KMS-11 (cell line): ENCODE data around the gene CORO1C.

Source experiments
- H2AFZ ChIP-seq: fragments of 200-600 bp; sonication (generic); 2 replicates; pipeline ENCODE4 v1.6.1; 2016; ENCODE audit warnings: antibody characterized with exemption, mixed run types, low read depth
- H3K27ac ChIP-seq: fragments of 200-600 bp; sonication (generic); 2 replicates; pipeline ENCODE4 v1.6.1; 2016; ENCODE audit warnings: mild to moderate bottlenecking, mixed run types
- H3K27me3 ChIP-seq: fragments of 200-600 bp; sonication (generic); 2 replicates; pipeline ENCODE4 v1.6.1; 2017; ENCODE audit warnings: mild to moderate bottlenecking, low read depth, mixed run types, moderate library complexity; ENCODE audit not compliant: insufficient read depth
- H3K36me3 ChIP-seq: fragments of 200-600 bp; sonication (generic); 2 replicates; pipeline ENCODE4 v1.6.1; 2017; ENCODE audit warnings: mild to moderate bottlenecking, mixed run types; ENCODE audit not compliant: insufficient read depth
- H3K4me1 ChIP-seq: fragments of 200-600 bp; sonication (generic); 2 replicates; pipeline ENCODE4 v1.6.1; 2016; ENCODE audit warnings: mild to moderate bottlenecking, low read depth, mixed run types; ENCODE audit not compliant: poor library complexity, severe bottlenecking
- H3K4me2 ChIP-seq: fragments of 200-600 bp; sonication (generic); 2 replicates; pipeline ENCODE4 v1.7.0; 2016; ENCODE audit warnings: mild to moderate bottlenecking, mixed run types
- H3K4me3 ChIP-seq: fragments of 200-600 bp; sonication (generic); IDR thresholded peaks from 2 replicates; pipeline ENCODE4 v1.6.1; 2017; ENCODE audit warnings: low read depth, low read length, mixed read lengths; ENCODE audit not compliant: insufficient read depth
- H3K79me2 ChIP-seq: fragments of 200-600 bp; sonication (generic); 2 replicates; pipeline ENCODE4 v1.6.1; 2016; ENCODE audit warnings: low read depth, mixed run types; ENCODE audit not compliant: insufficient read depth
- H3K9ac ChIP-seq: fragments of 200-600 bp; sonication (generic); 2 replicates; pipeline ENCODE4 v1.6.1; 2016; ENCODE audit warnings: mild to moderate bottlenecking, mixed run types
- H4K20me1 ChIP-seq: fragments of 200-600 bp; sonication (generic); 2 replicates; pipeline ENCODE4 v1.6.1; 2016; ENCODE audit warnings: mild to moderate bottlenecking, mixed run types; ENCODE audit not compliant: insufficient read depth
- CTCF ChIP-seq: fragments of 200-600 bp; sonication (generic); conservative IDR thresholded peaks from 2 replicates; pipeline ENCODE4 v1.6.1; 2017; ENCODE audit warnings: low read depth, mild to moderate bottlenecking, antibody characterized with exemption, low read length, moderate library complexity, mixed read lengths

CORO1C gene

GRCh38 chr12:108731105-108731865 is at the start of gene CORO1C:
Gene CORO1C, minus strand, starts transcription at chr12:108731518. Its CDS starts 30,200 bp downstream, at chr12:108701318.
- H3K4me2 ChIP-seq = peak within 1 kb of the TSS; percentile 97
- H3K79me2 ChIP-seq = peaks cover 49% of the 10 kb centered on the region
- peaks cover 36% of the 10 kb centered on the region for H3K4me1 ChIP-seq
- H3K36me3 ChIP-seq = no peaks in the 10 kb centered on the region
- H3K27ac ChIP-seq = peak within 1 kb of the TSS; percentile 82
- peak; percentile 55 for TF ChIP-seq CTCF
- H3K9ac ChIP-seq = peak within 1 kb of the TSS; percentile 87
- no peak within 1 kb of the TSS for H3K4me3 ChIP-seq
- H2AFZ ChIP-seq = peak within 1 kb of the TSS; percentile 54; the same call in 1 of the 2 replicates
- H4K20me1 ChIP-seq = no peaks in the 10 kb centered on the region
- no peaks in the 10 kb centered on the region for H3K27me3 ChIP-seq

- TF ChIP-seq CTCF = no peak
- Histone ChIP-seq H3K27ac (no peak overlapping the region), H3K36me3 (no peaks in the 10 kb centered on the region), H2AFZ (no peak overlapping the region), H3K4me3 (no peak overlapping the region), H3K4me1 (peaks cover 50% of the 10 kb centered on the region), H3K4me2 (no peak overlapping the region), H3K27me3 (no peaks in the 10 kb centered on the region), H3K9ac (no peak overlapping the region), H4K20me1 (no peaks in the 10 kb centered on the region), H3K79me2 (no peaks in the 10 kb centered on the region)
Measured at GRCh38 chr12:108779998-108780688, 48.8 kb upstream of the CORO1C start.

GRCh38 chr12:108778053-108778452 is 46.7 kb upstream of the CORO1C start:
- Histone ChIP-seq H3K4me2 (no peak overlapping the region), H3K79me2 (no peaks in the 10 kb centered on the region), H3K36me3 (no peaks in the 10 kb centered on the region), H3K4me3 (no peak overlapping the region), H3K9ac (no peak overlapping the region), H3K27me3 (no peaks in the 10 kb centered on the region), H4K20me1 (no peaks in the 10 kb centered on the region), H3K27ac (no peak overlapping the region), H3K4me1 (peaks cover 34% of the 10 kb centered on the region), H2AFZ (no peak overlapping the region)
- no peak for TF ChIP-seq CTCF

GRCh38 chr12:108777156-108777555 is 45.8 kb upstream of the CORO1C start:
- no peak for TF ChIP-seq CTCF
- H3K36me3 ChIP-seq = no peaks in the 10 kb centered on the region
- no peak overlapping the region for H2AFZ ChIP-seq
- no peak overlapping the region for H3K9ac ChIP-seq
- no peaks in the 10 kb centered on the region for H3K27me3 ChIP-seq
- no peak overlapping the region for H3K4me2 ChIP-seq
- H3K4me3 ChIP-seq = no peak overlapping the region
- no peak overlapping the region for H3K27ac ChIP-seq
- no peaks in the 10 kb centered on the region for H3K79me2 ChIP-seq
- no peaks in the 10 kb centered on the region for H4K20me1 ChIP-seq
- H3K4me1 ChIP-seq = peaks cover 34% of the 10 kb centered on the region
